Lung (tissue), 12 donors: ENCODE measurements around the gene ARL13B. TPM values are rescaled to one million over a fixed set of nuclear protein-coding genes. Genes with fewer than 3 reads are reported as not detected.

Experiments
- ATAC-seq: fragments of 200-7000 bp; cut with Tn5 transposase; one replicate; pipeline ENCODE4 v1.9.1; 2020; ENCODE audit warnings: moderate number of reproducible peaks; ENCODE audit not compliant: insufficient read depth, low FRiP score
- DNase-seq, 3 donors: peaks; one replicate each; pipeline ENCODE4 v3.0.0-alpha.2; 2013 to 2017
- H3K27ac ChIP-seq, 2 donors: one replicate each; pipeline ENCODE4 v1.5.1; 2013; ENCODE audit warnings: mild to moderate bottlenecking in 2 of 2, moderate library complexity in 2 of 2, control low read depth in 1 of 2, inconsistent platforms in 1 of 2, low read depth in 1 of 2, low read length in 1 of 2
- H3K27me3 ChIP-seq, 3 donors: one replicate each; pipeline ENCODE4 v1.5.1; 2013; ENCODE audit warnings: low read length in 2 of 3; ENCODE audit not compliant: control insufficient read depth in 3 of 3, insufficient read depth in 3 of 3
- H3K36me3 ChIP-seq, 4 donors: one replicate each; pipeline ENCODE4 v1.5.1; 2013; ENCODE audit warnings: low read length in 4 of 4, mild to moderate bottlenecking in 1 of 4, moderate library complexity in 1 of 4; ENCODE audit not compliant: control insufficient read depth in 4 of 4, insufficient read depth in 4 of 4
- H3K4me1 ChIP-seq, 5 donors: one replicate each; pipeline ENCODE4 v1.5.1; 2013; ENCODE audit warnings: low read length in 5 of 5, mild to moderate bottlenecking in 2 of 5, moderate library complexity in 1 of 5; ENCODE audit not compliant: control insufficient read depth in 5 of 5, insufficient read depth in 5 of 5
- H3K4me3 ChIP-seq: one replicate; pipeline ENCODE4 v1.5.1; 2013; ENCODE audit warnings: mild to moderate bottlenecking, control low read depth, moderate library complexity
- H3K9ac ChIP-seq, 2 donors: one replicate each; pipeline ENCODE4 v1.5.1; 2013; ENCODE audit warnings: low read length in 2 of 2, control low read depth in 1 of 2; ENCODE audit not compliant: insufficient read depth in 1 of 2
- H3K9me3 ChIP-seq, 4 donors: one replicate each; pipeline ENCODE4 v1.5.1; 2013; ENCODE audit warnings: low read length in 3 of 4, mild to moderate bottlenecking in 1 of 4, moderate library complexity in 1 of 4; ENCODE audit not compliant: control insufficient read depth in 4 of 4, insufficient read depth in 3 of 4
- CTCF ChIP-seq: IDR thresholded peaks from 2 replicates; pipeline ENCODE4 v1.5.1; 2012; ENCODE audit warnings: mild to moderate bottlenecking; ENCODE audit errors: control extremely low read depth, extremely low read depth
- WGBS, 2 donors: extraction: QIAGEN DNeasy Blood & Tissue Kit; methylation state at CpG; one replicate each; pipeline ENCODE4 v1.1.7; 2013; 5-methylcytosine and 5-hydroxymethylcytosine counted together
- polyA plus RNA-seq, 2 donors: library from polyadenylated mRNA; stranded (reverse); fragments of 200-250 nt; gene quantifications; one replicate each; pipeline ENCODE4 v1.2.1, GENCODE V29; 2013
- total RNA-seq, 2 donors: library from RNA; depleted of rRNA in 1 of 2; stranded (reverse); fragments of >200 nt in 1 of 2; gene quantifications; one replicate each; pipeline ENCODE4 v1.2.1, GENCODE V29; 2014 to 2021
- donor health status: control.
- donor health status: control.
- donor health status: Bipolar disorder and iron deficiency.
- donor health status: healthy.
- donor health status: DM: yes; HTN: yes; CAD: no.

Gene ARL13B
- total and polyA plus RNA-seq, 4 donors, result 8.4 to 19.6 (median 13.2) TPM

GRCh38 chr3:94019659-94020058 lies 39.7 kb downstream of the ARL13B start:
- TF ChIP-seq CTCF, result no peak
- Histone ChIP-seq H3K9me3 (no peaks in the 10 kb centered on the region), H3K27ac (peak overlapping the region in 1 of 2 donors; percentile 45), H3K36me3 (no peaks in the 10 kb centered on the region), H3K9ac (no peak overlapping the region), H3K4me3 (no peak overlapping the region), H3K4me1 (no peaks in the 10 kb centered on the region), H3K27me3 (no peaks in the 10 kb centered on the region)
- WGBS, 2 donors, result 75 to 85% methylated on average over 2 of the region's 2 CpGs
- ATAC-seq, result no peak
- DNase-seq, result no peak

- Histone ChIP-seq H3K36me3 (no peaks in the 10 kb centered on the region), H3K9me3 (no peaks in the 10 kb centered on the region), H3K9ac (no peak overlapping the region), H3K4me3 (no peak overlapping the region), H3K27me3 (no peaks in the 10 kb centered on the region), H3K4me1 (no peaks in the 10 kb centered on the region), H3K27ac (no peak overlapping the region)
- no peak for TF ChIP-seq CTCF
- 76 to 89% methylated on average over 3 of the region's 3 CpGs for WGBS, 2 donors
- ATAC-seq (no peak), DNase-seq (no peak)
Observed at GRCh38 chr3:94020293-94020692, 40.3 kb downstream of the ARL13B start.

- Histone ChIP-seq H3K9me3 (no peaks in the 10 kb centered on the region), H3K27ac (no peak overlapping the region), H3K27me3 (no peaks in the 10 kb centered on the region), H3K4me3 (no peak overlapping the region), H3K36me3 (no peaks in the 10 kb centered on the region), H3K9ac (no peak overlapping the region), H3K4me1 (no peaks in the 10 kb centered on the region)
- WGBS, 2 donors, result 78 to 87% methylated on average over 3 of the region's 3 CpGs
- no peak for ATAC-seq
- no peak for TF ChIP-seq CTCF
- no peak for DNase-seq
Observed at GRCh38 chr3:94024385-94024784, 44.4 kb downstream of the ARL13B start.

GRCh38 chr3:94026623-94027022 lies 46.7 kb downstream of the ARL13B start:
- no peak for DNase-seq
- Histone ChIP-seq H3K27me3 (no peaks in the 10 kb centered on the region), H3K9me3 (no peaks in the 10 kb centered on the region), H3K27ac (no peak overlapping the region), H3K4me3 (no peak overlapping the region), H3K9ac (no peak overlapping the region), H3K4me1 (no peaks in the 10 kb centered on the region), H3K36me3 (no peaks in the 10 kb centered on the region)
- 71 to 88% methylated on average over 2 of the region's 2 CpGs for WGBS, 2 donors
- no peak for TF ChIP-seq CTCF
- no peak for ATAC-seq
